Kidney glomerular epithelial cell (primary cell): Measurements from ENCODE around the gene FLAD1.

ENCODE experiments used
- DNase-seq: peaks from one replicate; lab custom pipeline; 2025; lab: John Stamatoyannopoulos, UW

The FLAD1 gene

DNA sequence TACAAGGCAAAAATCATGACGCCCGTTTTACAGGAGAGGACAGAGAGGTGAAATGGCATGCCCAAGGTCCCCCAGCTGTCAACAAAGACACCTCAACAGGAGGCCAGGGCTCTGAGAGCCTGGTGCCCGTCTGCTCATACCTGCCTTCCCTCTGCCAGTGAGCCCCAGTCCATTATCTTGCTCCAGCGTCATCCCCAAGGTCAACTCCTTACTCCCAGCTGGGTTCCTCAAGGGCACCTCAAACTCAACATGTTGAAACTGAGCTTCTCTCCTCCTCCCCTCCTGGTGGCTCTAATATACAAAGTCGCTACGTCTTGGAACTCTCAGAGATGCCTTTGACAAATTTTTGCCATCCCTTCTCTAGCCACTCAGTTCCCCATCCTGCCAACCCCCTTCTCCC is 30.5 kb upstream of the FLAD1 start:
- no peak for DNase-seq

DNA sequence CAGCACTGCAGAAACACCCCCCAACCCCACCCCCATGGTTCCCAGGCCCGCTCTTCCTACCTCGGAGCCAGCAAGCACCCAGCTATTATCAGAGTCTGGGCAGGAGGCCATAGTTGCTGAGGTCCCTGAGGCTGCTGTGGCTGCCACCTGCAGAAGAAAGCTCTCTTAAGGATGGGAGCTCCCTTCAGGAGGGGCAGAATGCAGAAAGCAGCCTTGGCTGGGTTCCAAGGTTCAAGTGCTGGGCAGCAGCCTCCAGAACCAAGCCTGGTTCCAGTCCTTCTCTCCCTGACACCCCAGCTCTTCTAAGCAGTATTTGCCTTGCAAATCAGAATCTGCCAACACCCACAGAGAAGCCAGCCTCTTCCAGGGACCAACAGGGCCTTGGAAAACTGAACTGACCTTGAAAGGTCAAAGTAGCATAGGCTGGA is 29.5 kb upstream of the FLAD1 start:
- DNase-seq: no peak

DNA sequence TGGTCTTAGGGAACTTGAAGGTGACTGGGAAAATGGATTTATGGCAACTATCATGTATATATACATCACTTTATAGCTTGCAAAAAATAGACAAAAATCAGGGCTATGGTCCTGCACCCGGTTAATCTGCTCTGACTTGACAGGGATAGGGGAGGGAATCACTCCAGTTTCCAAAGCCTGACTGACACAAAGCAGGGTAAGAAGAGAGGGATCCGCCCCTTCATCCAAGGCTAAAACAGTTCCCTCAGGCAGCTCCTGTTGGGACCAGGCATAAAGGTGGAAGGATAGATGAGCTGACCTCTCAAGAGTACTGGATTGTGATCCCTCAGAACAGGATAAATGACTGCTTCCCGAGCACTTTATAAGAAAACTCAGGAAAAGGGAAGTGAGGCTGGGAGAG is 28.6 kb upstream of the FLAD1 start:
- no peak for DNase-seq

DNA sequence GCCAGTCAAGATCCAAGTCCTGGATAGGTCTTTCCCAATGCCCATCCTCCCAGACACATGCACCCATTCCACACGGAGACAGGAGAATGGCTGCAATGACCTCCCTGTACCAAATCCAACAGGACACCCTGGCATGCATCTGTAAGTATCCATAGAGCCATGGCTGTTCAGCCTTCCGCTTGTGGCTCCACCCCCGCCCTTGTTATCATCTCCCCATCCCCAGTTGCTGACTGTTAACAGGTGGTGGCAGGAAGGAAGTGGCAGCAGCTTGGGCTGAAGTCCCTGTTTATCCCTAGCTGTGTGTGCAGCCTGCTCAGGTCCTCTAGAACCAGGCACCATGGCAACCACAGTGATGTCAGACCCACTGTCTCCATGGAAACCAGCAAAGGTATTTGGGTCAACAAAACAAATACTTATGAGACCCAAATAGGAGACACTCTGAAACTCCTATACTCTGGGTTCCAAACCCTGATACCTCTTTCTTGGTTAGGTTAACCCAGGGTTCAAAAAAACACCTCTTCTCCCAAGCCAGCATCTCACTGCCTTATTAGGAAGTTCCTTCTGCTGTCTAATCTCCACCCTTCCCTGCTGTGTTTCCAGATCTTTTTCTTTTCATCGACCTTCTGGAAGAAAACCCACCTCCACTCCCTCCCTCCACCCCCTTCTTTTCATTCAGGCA is 28.0 kb upstream of the FLAD1 start:
- peak; percentile 21 for DNase-seq

DNA sequence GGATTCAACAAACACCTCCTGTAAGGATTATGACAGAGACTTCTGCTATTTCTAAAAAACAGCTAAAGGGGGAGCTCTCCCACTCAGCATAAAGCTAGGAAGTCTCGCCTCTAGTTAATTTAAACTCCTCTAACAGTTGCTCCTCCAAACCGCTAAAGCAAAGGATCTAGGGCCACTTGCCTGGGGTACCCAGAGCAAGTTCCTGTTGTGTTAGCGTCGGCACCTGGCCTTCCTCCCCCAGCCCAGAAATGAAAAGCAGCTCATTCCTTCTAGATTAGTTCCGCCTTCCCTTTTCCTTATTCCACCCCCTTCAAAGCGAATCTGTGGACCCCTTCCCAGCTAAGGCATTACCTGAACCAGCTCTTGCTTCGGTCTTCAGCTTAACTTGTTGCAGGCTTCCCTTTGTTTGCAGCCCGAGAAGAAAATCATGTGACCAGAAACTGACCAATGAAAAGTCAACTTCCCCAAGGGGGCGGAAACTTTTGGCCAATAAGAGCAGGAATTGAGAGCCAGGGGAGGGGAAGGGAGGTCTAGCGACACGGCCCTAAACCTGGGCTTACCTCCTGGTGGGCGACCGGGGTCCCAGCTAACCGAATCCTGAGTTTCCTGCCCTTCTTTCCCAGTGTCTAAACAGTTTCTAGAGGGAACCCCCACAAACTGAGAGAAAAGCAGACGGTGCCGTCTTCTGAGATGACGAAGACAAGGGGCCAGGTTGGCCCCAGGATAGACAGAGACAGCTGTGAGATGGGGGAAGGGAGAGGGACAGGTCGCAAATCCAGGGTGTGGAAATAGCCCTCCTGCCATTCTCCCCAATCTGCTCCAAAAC is 27.2 kb upstream of the FLAD1 start, which contains the start of gene PBXIP1:
Gene PBXIP1 (minus strand): TSS at position 382 of the 826 bp plus-strand sequence. CDS start 2,378 bp downstream, outside the sequence.
- peak; percentile 93 for DNase-seq

DNA sequence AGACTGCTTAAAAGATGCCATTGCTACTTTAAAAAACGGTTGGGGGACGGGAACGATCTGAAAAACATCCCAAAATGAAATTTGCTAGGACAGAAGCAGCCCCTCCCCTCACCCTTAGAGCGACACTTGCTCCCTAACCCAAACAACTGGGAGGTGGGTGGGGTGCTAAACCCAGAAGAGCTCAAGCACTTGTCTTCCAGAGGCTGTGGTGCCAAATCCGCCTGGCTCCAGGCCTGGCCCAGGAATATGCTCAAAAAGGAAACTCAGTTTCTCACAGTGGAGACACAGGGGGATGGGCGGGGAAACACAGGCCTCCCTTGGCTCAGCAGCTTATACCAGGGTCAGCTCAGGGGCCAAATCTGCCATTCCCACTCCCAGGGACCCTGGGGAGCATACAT is 26.6 kb upstream of the FLAD1 start:
- no peak for DNase-seq

DNA sequence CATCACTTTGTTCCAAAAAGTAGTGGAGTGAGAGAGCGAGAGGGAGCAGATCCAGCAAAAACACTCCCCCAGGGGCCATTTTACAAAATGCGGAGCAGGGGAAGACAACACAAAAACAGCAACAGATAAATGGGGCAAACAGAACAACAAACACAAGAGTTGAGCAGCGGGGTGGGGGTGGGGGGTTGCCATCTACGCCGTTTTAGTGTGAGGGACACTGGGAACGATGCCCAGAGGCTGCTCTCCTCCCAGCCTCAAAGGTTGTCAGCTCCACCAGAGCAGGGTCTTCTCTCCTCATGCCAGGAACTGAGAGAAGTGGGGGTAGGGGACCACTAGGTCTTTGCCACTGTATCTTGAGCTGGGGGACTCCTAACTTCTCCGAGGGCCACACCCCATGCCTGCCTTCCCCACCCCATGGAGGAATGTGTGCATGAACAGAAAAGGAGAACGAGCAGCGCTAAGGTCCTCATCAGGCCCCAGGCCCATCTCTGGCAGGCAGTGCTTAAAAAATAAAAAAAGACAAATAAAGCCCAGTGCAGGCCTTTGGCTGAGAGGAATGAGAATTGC is 26.0 kb upstream of the FLAD1 start:
- no peak for DNase-seq

DNA sequence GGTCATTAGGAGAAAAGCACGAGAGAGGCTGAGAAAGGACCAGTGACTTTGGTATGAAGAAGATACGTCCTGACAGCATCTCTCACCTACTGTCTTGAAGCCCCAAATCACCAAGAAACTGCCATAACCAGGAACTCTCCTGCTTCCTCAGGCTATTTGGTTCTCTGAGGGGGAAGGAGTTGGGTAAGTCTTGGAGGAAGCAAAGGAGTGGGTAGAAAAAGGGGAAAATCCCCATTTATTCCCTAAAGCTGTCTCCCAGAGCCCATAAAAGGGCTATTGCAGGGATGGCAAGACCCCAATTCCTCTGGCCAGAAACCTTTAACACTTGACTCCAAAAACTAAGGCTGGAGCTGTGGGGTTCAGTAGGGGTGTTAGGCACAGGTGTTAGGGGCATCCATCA is 25.1 kb upstream of the FLAD1 start:
- no peak for DNase-seq

DNA sequence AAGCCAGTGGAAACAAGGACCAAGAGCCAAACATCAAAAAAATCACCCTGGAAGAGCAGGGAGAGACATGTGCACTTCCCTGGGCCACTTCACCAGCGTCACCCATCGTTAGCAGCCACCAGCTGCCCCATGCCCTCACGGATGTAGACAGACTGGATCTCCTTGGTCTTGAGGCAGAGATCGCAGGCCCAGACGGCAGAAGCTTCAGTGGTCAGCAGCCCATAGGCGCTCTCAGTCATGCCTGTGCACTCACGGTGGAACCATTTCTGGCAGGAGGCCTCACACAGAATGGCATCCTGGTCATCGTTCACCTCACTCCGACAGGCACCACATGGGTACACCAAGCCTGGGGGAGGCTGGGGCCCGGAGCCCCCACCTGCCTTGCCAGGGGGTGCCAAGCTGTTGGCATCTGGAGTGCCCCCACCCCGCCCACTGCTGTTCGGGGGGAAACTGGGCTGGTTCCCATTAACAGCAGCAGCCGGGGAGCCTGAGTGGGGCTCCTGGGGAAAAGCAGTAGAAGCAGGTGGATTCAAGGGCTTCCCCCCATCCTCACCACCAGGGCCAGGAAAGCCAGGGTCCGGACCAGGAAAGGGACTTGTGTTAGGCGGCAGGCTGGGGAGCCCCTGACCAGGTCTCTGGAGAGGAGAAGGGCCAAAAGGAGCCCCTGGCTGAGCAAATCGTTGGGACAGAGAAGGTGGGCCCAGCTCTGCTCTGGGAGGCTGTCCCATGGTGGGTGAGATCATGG is 24.3 kb upstream of the FLAD1 start:
- DNase-seq: no peak

DNA sequence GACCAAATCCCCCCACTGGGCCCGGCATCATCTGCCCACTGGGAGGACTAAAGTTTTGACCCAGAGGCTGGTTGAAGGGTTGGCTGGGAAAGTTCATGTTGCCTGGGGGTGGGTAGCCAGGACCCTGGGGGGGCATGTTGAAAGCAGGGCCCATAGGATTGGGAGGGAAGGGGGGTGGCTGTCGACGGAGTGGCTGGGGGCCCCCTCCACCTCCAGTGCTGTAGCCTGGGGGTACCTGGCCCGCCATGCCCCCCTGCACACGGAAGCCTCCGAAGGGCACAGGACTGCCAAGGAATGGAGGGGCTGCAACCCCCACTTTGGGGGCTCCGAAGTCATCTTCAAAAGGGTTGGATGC is 23.7 kb upstream of the FLAD1 start:
- no peak for DNase-seq

DNA sequence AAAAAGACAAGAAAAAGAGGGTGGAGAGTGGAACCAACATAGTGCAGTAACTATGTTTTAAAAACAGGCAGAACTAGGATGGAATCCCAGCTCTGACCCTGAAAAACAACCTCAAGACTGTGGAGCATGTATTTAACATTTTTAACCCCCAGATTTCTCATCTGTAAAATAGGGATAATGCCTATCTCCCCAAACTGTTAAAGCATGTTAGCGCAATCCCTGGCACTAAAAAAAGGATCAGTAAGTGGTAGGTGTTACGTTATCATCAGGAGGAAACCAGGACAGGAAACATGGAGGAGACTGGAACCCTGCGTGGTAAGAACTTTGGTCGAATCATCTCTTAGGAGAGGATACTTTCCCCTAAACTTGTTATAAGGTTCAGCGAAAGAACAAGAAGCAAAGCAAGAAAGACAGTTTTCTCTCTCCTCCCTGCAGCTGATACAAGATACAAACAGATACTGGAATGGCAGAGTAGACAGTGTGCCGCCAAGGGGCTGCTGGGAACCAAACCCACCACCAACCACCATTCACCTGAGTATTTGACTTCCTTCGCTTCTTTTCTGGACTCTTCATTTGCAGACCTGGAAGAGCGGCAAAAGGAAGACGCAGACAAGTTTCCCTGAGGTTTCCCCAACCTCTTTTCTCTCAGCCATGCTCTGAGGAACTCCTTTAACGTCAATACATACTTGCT is 22.6 kb upstream of the FLAD1 start:
- no peak for DNase-seq

DNA sequence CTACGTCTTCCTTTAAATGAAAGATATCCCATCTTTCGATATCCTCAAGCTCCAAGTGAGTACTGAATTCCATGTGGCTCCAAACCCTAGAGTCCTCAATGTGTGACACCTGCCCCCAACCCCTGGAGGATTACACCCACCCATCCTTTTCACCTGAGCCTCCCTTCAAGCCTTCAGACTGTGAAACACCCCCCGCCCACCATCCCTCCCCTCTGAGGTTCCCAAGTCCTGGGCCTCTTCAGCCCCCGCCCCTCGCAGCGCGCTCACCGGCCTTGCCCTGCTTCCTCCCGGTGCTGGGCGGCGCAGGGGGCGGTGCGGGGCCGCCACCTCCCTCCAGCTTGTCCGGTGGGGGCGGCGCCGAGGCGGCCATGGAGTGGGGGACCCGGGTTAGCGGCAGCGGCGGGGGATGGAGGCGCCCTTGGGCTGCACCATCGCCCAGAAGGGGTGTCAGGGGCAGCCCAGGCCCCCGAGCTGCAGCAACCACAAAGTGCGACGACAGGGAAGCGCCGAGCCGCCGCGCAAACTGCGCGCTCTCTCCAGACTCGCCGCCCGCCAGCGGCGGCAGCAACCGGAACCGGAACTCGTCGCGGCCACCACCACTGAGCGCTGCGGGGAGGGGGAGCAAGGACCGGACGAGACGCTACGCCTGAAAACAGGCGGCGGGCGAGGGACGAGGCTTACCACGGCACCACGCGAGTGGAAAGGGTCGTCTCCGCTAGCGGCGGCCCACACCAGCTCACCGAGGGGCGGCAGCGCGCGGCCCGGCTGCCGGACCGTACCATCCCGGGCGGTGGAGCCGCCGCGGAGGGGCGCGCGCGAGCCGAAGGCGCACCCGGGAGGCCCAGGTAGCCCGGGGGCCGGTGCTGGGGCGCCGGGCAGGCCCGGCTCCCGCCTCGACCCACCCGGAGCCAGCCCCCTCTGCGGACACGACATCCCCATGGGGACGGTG is 21.7 kb upstream of the FLAD1 start, which contains the start of gene PYGO2:
Gene PYGO2 (minus strand): TSS at position 576 of the 949 bp plus-strand sequence. CDS start 206 bp downstream, at position 370.
- peak; percentile 72 for DNase-seq

DNA sequence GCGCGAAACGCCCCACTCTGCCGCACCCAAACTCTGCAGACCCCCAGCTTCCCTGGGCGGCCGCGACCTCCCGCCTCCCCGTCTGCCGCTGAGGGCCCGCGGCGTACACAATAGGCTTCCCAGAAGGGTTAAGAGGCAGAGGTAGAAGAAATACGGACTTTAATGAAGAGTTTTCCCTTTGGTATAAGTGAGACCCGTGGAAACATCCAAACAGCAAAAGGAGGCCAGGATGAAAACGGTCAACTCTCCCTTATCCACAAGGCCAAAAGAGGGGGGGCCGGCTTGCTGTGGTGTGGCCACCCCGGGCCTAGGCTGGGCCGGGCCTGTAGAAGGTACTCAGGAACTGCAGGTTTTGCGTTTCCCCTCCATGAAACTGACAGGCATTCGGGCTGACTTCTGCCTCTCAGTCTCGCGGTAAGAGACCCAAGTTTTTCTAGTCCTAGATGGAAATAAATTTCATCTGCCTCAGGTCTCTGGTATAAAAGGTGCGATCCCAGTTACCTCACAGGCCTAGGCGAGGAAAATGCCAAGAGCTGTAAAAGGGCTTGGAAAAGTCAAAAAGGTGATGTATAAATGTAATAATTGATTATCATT is 20.9 kb upstream of the FLAD1 start:
- no peak for DNase-seq

DNA sequence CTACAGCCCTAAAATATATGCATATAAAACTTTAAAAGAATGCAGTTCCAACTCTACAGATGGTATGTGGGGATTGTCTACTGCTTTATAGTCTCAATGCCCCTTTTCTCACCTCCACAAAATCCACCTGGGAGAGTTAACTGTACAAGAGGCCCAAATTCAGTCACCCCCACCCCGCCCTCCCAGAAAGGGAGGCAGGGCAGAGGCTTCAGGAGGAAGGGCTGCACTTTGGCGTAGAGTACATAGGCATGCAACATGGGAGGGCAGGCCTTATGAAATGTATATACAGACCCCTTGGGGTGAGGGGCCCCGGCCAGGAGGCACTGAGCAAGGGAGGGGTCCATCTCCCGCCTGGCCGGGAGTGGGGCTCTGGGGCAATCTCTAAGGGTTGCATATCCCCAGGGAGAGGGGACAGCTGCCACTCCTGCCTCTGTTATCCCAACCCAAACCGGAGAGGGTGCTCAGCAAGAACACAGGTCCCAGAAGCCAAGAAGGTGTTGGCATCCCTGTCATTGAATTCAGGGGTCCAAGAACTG is 20.3 kb upstream of the FLAD1 start:
- DNase-seq: no peak

DNA sequence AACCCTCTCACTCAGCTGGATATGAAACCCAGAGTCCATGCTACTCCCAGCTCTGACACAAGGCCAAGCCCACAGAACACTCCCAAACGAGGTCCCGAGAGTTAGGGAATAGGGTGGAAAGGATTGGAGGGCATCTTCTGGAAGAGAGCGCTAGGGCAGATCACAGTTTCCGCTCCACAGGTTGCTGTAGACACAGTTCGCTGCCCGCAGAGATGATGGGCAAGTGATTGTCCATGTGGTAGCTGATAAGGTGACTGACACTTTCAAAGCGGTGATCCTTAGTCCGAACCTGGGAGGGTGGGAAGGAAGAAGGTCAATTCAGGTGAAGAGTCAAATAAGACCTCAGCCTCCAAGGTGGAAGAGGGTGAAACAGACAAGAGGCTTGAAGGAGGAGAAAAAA is 19.5 kb upstream of the FLAD1 start:
- DNase-seq: no peak

DNA sequence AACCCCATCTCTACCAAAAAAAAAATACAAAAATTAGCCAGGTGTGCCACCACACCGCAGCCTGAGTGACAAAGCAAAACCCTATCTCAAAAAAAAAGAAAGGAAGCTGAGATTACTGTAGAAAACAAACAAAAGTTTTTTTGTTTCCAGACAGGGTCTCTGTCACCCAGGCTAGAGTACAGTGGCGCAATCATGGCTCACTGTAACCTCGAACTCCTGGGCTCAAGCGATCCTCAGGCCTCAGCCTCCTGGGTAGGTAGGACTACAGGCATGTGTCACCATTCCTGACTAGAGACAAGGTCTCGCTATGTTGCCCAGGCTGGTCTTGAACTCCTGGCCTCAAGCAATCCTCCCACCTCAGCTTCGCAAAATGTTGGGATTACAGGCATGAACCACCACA is 18.8 kb upstream of the FLAD1 start:
- DNase-seq: no peak

DNA sequence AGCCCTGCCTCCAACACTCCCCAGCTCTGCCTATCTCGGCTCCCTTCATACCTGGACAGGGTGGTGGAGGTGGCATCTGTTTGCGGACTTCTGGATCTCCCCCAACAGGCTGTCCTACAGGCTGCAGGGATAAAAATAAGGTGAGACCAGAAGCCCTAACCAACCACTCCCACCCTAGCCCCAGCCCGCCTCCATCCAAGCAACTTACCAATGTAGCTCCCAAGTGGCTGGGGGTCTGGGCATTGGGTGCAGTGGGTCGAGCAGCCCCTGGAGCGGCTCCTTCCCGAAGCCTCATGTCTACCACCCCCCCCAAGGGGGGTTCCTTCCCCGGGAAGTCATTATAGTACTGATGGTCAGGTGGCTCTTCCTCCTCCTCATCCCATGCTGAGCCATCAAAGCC is 17.0 kb upstream of the FLAD1 start:
- DNase-seq: no peak

DNA sequence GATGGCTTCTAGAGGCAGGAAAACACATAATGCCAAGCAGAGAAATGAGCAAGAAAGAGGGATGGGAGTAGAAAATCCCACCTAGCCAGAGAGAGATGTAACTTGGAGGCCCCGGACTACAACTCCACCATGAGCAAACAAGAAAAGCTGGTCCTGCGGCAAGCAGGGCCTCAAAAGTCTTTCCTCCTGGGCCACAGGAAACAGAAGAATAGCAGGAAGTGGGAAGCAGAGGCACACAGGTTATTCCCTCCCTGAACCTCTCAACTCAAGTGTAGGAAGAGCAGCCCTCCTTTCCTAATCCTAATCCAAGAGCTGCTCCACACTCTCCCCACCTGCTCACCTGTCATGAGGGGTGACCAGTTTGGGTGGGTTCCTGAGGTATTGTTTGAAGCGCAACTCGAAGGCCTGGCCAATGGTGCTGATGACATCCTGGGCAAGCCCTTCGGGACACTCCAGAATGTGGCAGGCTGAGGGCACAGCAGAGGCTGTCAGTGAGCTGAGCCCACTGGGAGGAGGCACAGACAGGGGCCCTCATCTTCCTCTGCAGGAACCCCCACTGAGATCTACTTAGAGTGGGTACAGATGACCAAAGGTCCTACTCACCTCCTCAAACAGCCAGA is 15.7 kb upstream of the FLAD1 start:
- no peak for DNase-seq

DNA sequence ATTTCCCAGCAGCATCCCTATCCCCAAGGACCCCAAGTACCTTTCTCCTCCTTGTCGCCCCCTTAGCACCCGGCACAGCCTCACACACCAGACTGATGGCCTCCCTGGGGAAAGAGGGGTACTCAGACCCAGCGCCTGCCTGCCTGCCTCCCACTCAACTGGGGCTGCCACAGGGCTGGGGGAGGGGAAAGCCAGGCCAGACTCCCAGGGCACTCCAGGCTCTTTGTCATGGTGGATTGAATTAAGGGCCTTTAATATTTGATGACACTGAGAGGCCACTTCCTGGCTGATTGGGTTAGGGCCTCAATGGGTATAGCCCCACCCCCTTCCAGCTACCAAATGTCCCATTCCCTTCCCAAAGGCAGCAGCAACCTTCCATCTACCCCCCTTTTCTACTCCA is 14.4 kb upstream of the FLAD1 start:
- no peak for DNase-seq

DNA sequence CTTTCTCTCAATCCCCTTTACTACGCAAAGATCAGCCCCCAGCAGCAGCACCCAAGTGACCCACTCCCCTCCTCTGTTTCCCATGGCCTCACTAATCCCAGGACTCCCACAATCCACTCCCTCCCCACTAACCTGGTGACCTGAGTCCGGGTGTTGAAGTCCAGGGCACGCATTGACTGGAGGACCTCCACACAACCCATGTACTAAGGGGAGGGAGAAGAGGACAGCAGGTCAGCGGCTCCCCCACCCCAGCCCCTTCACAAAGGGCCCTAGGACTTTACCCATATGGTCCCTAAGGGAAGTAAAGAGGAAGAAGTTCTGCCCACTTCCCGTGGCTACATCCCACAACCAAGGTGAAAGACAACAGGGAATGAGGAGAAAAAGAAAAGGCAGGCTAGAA is 13.9 kb upstream of the FLAD1 start:
- DNase-seq: no peak
